Subcutaneous abdominal adipose tissue (tissue), 5 donors: Measurements from ENCODE around the gene CFAP74.

Experiments
- H3K27ac ChIP-seq: one replicate; pipeline ENCODE4 v1.7.0; 2013; ENCODE audit warnings: low read depth, mild to moderate bottlenecking, inconsistent platforms, low read length, moderate library complexity
- H3K27me3 ChIP-seq, 5 donors: one replicate each; pipeline ENCODE4 v1.7.0; 2013; ENCODE audit warnings: low read length in 5 of 5, inconsistent platforms in 1 of 5; ENCODE audit not compliant: control insufficient read depth in 5 of 5, insufficient read depth in 4 of 5
- H3K36me3 ChIP-seq, 5 donors: one replicate each; pipeline ENCODE4 v1.7.0; 2013; ENCODE audit warnings: low read length in 5 of 5; ENCODE audit not compliant: control insufficient read depth in 5 of 5, insufficient read depth in 5 of 5
- H3K4me1 ChIP-seq, 5 donors: one replicate each; pipeline ENCODE4 v1.7.0; 2013; ENCODE audit warnings: low read length in 5 of 5, mild to moderate bottlenecking in 3 of 5, moderate library complexity in 1 of 5; ENCODE audit not compliant: control insufficient read depth in 5 of 5, insufficient read depth in 5 of 5
- H3K4me3 ChIP-seq, 5 donors: one replicate each; pipeline ENCODE4 v1.7.0; 2013; ENCODE audit warnings: low read length in 5 of 5, low read depth in 1 of 5
- H3K9ac ChIP-seq, 5 donors: one replicate each; pipeline ENCODE4 v1.7.0; 2013; ENCODE audit warnings: low read length in 5 of 5, mild to moderate bottlenecking in 4 of 5, moderate library complexity in 3 of 5
- H3K9me3 ChIP-seq, 5 donors: one replicate each; pipeline ENCODE4 v1.7.0; 2013; ENCODE audit warnings: low read length in 5 of 5; ENCODE audit not compliant: control insufficient read depth in 5 of 5
- donor health status: healthy.
- donor health status: healthy.
- donor health status: healthy.
- donor health status: healthy.
- donor health status: healthy.

CFAP74 gene

GRCh38 chr1:2029561-2029960 is 26.0 kb upstream of the CFAP74 start:
- Histone ChIP-seq H3K9ac (no peak overlapping the region), H3K27me3 (peaks cover 8 to 22% (median 14%) of the 10 kb centered on the region in 5 donors), H3K4me3 (no peak overlapping the region), H3K36me3 (no peaks in the 10 kb centered on the region), H3K9me3 (no peaks in the 10 kb centered on the region), H3K27ac (no peak overlapping the region), H3K4me1 (peaks cover 0 to 15% (median 12%) of the 10 kb centered on the region in 5 donors)

GRCh38 chr1:2028870-2029560 is 25.4 kb upstream of the CFAP74 start:
- Histone ChIP-seq H3K9me3 (no peaks in the 10 kb centered on the region), H3K36me3 (no peaks in the 10 kb centered on the region), H3K4me1 (peaks cover 0 to 15% (median 12%) of the 10 kb centered on the region in 5 donors), H3K27ac (no peak overlapping the region), H3K27me3 (peaks cover 10 to 22% (median 14%) of the 10 kb centered on the region in 5 donors), H3K4me3 (no peak overlapping the region), H3K9ac (no peak overlapping the region)

GRCh38 chr1:2027961-2028583 is 24.5 kb upstream of the CFAP74 start:
- Histone ChIP-seq H3K36me3 (no peaks in the 10 kb centered on the region), H3K27me3 (peaks cover 14 to 26% (median 17%) of the 10 kb centered on the region in 5 donors), H3K9me3 (no peaks in the 10 kb centered on the region), H3K4me1 (peaks cover 0 to 15% (median 12%) of the 10 kb centered on the region in 5 donors), H3K27ac (no peak overlapping the region), H3K9ac (no peak overlapping the region), H3K4me3 (no peak overlapping the region)

GRCh38 chr1:2025491-2025981 is 21.9 kb upstream of the CFAP74 start:
- Histone ChIP-seq H3K9ac (no peak overlapping the region), H3K36me3 (no peaks in the 10 kb centered on the region), H3K4me1 (peaks cover 0 to 15% (median 12%) of the 10 kb centered on the region in 5 donors), H3K27ac (no peak overlapping the region), H3K9me3 (no peaks in the 10 kb centered on the region), H3K27me3 (peaks cover 30 to 43% (median 34%) of the 10 kb centered on the region in 5 donors), H3K4me3 (peak overlapping the region in 2 of 5 donors; percentile 42 to 49)

GRCh38 chr1:2024887-2025286 is 21.3 kb upstream of the CFAP74 start:
- Histone ChIP-seq H3K36me3 (no peaks in the 10 kb centered on the region), H3K9ac (no peak overlapping the region), H3K4me3 (no peak overlapping the region), H3K27ac (no peak overlapping the region), H3K9me3 (no peaks in the 10 kb centered on the region), H3K27me3 (peaks cover 36 to 49% (median 39%) of the 10 kb centered on the region in 5 donors), H3K4me1 (peaks cover 0 to 16% (median 14%) of the 10 kb centered on the region in 5 donors)

GRCh38 chr1:2024451-2024850 is 20.9 kb upstream of the CFAP74 start:
- H3K4me3 ChIP-seq, result no peak overlapping the region
- H3K27me3 ChIP-seq, result peaks cover 39 to 53% (median 42%) of the 10 kb centered on the region in 5 donors
- no peak overlapping the region for H3K27ac ChIP-seq
- H3K9me3 ChIP-seq, result no peaks in the 10 kb centered on the region
- no peaks in the 10 kb centered on the region for H3K36me3 ChIP-seq
- peaks cover 0 to 21% (median 15%) of the 10 kb centered on the region in 5 donors for H3K4me1 ChIP-seq
- no peak overlapping the region for H3K9ac ChIP-seq

GRCh38 chr1:2023187-2023586 is 19.6 kb upstream of the CFAP74 start:
- peaks cover 39 to 59% (median 49%) of the 10 kb centered on the region in 5 donors for H3K27me3 ChIP-seq
- H3K36me3 ChIP-seq, result no peaks in the 10 kb centered on the region
- peaks cover 0 to 23% (median 15%) of the 10 kb centered on the region in 5 donors for H3K4me1 ChIP-seq
- H3K9ac ChIP-seq, result no peak overlapping the region
- no peak overlapping the region for H3K27ac ChIP-seq
- H3K9me3 ChIP-seq, result no peaks in the 10 kb centered on the region
- H3K4me3 ChIP-seq, result no peak overlapping the region

- Histone ChIP-seq H3K27me3 (peaks cover 39 to 59% (median 53%) of the 10 kb centered on the region in 5 donors), H3K9ac (no peak overlapping the region), H3K9me3 (no peaks in the 10 kb centered on the region), H3K4me3 (no peak overlapping the region), H3K36me3 (no peaks in the 10 kb centered on the region), H3K4me1 (peaks cover 0 to 23% (median 15%) of the 10 kb centered on the region in 5 donors), H3K27ac (no peak overlapping the region)
These were observed 18.6 kb upstream of the CFAP74 start for GRCh38 chr1:2022063-2022770.

GRCh38 chr1:2021550-2021949 is 18.0 kb upstream of the CFAP74 start:
- Histone ChIP-seq H3K27ac (no peak overlapping the region), H3K9ac (no peak overlapping the region), H3K4me3 (no peak overlapping the region), H3K4me1 (peaks cover 0 to 23% (median 15%) of the 10 kb centered on the region in 5 donors), H3K9me3 (no peaks in the 10 kb centered on the region), H3K36me3 (no peaks in the 10 kb centered on the region), H3K27me3 (peaks cover 39 to 59% (median 53%) of the 10 kb centered on the region in 5 donors)

GRCh38 chr1:2020310-2020655 is 16.7 kb upstream of the CFAP74 start:
- no peak overlapping the region for H3K9ac ChIP-seq
- no peaks in the 10 kb centered on the region for H3K9me3 ChIP-seq
- no peaks in the 10 kb centered on the region for H3K36me3 ChIP-seq
- H3K27me3 ChIP-seq, result peaks cover 39 to 60% (median 51%) of the 10 kb centered on the region in 5 donors
- peaks cover 0 to 16% (median 9%) of the 10 kb centered on the region in 5 donors for H3K4me1 ChIP-seq
- no peak overlapping the region for H3K4me3 ChIP-seq
- no peak overlapping the region for H3K27ac ChIP-seq
